GM18520 (cell line): ENCODE data around the gene DGAT2.

Source experiments
- ATAC-seq: cut with Tn5 transposase; IDR thresholded peaks from one replicate; pipeline ENCODE4 v1.9.1; 2021; ENCODE audit not compliant: unreplicated experiment

DGAT2 gene

GRCh38 chr11:75800136-75800675, 31.6 kb downstream of the DGAT2 start:
- no peak for ATAC-seq

GRCh38 chr11:75800728-75801361, 32.3 kb downstream of the DGAT2 start:
- ATAC-seq: no peak

- no peak for ATAC-seq
These were observed 32.9 kb downstream of the DGAT2 start for GRCh38 chr11:75801362-75802020.

GRCh38 chr11:75802021-75802912, 33.7 kb downstream of the DGAT2 start:
- no peak for ATAC-seq

- peak; percentile 50 for ATAC-seq
These were observed 34.6 kb downstream of the DGAT2 start for GRCh38 chr11:75802913-75803820.

GRCh38 chr11:75809111-75809510, 40.5 kb downstream of the DGAT2 start:
- ATAC-seq: no peak

GRCh38 chr11:75809991-75810390, 41.4 kb downstream of the DGAT2 start:
- ATAC-seq: no peak

GRCh38 chr11:75810637-75811390, 42.2 kb downstream of the DGAT2 start:
- ATAC-seq: peak; percentile 19

- no peak for ATAC-seq
These were observed 42.9 kb downstream of the DGAT2 start for GRCh38 chr11:75811485-75811884.

- ATAC-seq: no peak
These were observed 44.0 kb downstream of the DGAT2 start for GRCh38 chr11:75812542-75813040.

- ATAC-seq: no peak
These were observed 44.5 kb downstream of the DGAT2 start for GRCh38 chr11:75813124-75813523.

GRCh38 chr11:75813622-75814039, 45.1 kb downstream of the DGAT2 start:
- ATAC-seq: no peak

GRCh38 chr11:75814363-75814676, 45.7 kb downstream of the DGAT2 start:
- peak; percentile 5 for ATAC-seq

- peak; percentile 57 for ATAC-seq
These were observed 46.2 kb downstream of the DGAT2 start, which contains the start of gene UVRAG for GRCh38 chr11:75814677-75815344. Gene UVRAG (plus strand): TSS chr11:75815210. CDS start chr11:75815408, 198 bp downstream.

- peak; percentile 4 for ATAC-seq
These were observed 47.0 kb downstream of the DGAT2 start for GRCh38 chr11:75815345-75816168.

GRCh38 chr11:75816561-75817239, 48.1 kb downstream of the DGAT2 start:
- ATAC-seq: no peak

GRCh38 chr11:75820645-75821044, 52.1 kb downstream of the DGAT2 start:
- ATAC-seq: no peak

GRCh38 chr11:75821202-75821601, 52.6 kb downstream of the DGAT2 start:
- no peak for ATAC-seq
